OCI-LY3 (cell line): ENCODE data around the gene TBC1D2B.
A peak's percentile ranks its signal among the peaks of the same experiment; 100 is the strongest.

ENCODE experiments used
- H2AFZ ChIP-seq: fragments of 200-600, 300-600 bp; shearing (Covaris generic); 2 replicates; pipeline ENCODE4 v1.6.0; 2014; ENCODE audit warnings: antibody characterized with exemption, low read depth, low read length
- H3K27ac ChIP-seq: fragments of 200-600, 300-600 bp; sonication (generic); 2 replicates; pipeline ENCODE4 v1.5.1; 2014; ENCODE audit warnings: mild to moderate bottlenecking, low read length, moderate library complexity, mixed read lengths
- H3K27me3 ChIP-seq: fragments of 200-600, 300-600 bp; sonication (generic); 2 replicates; pipeline ENCODE4 v1.6.1; 2014; ENCODE audit warnings: low read depth, low read length, mixed read lengths
- H3K36me3 ChIP-seq: fragments of 200-600, 300-600 bp; sonication (generic); replicated peaks from 2 replicates; pipeline ENCODE3; 2014; ENCODE audit warnings: low read depth, low read length, mixed read lengths
- H3K4me1 ChIP-seq: fragments of 300-600, 200-600 bp; sonication (generic); 2 replicates; pipeline ENCODE4 v1.6.1; 2014; ENCODE audit warnings: low read length, mixed read lengths
- H3K4me2 ChIP-seq: fragments of 200-600, 300-600 bp; sonication (generic); 2 replicates; pipeline ENCODE4 v1.6.1; 2014; ENCODE audit warnings: low read length, mixed read lengths
- H3K4me3 ChIP-seq: fragments of 300-600, 200-600 bp; sonication (generic); 2 replicates; pipeline ENCODE4 v1.5.1; 2014; ENCODE audit warnings: antibody characterized with exemption, mild to moderate bottlenecking, low read length, moderate library complexity
- H3K79me2 ChIP-seq: fragments of 300-600, 200-600 bp; shearing (Covaris generic); 2 replicates; pipeline ENCODE4 v1.6.1; 2014; ENCODE audit warnings: mild to moderate bottlenecking, low read length, mixed read lengths
- H3K9ac ChIP-seq: fragments of 300-600, 200-600 bp; shearing (Covaris generic); 2 replicates; pipeline ENCODE4 v1.6.0; 2014; ENCODE audit warnings: mild to moderate bottlenecking, low read length, moderate library complexity
- H3K9me3 ChIP-seq: fragments of 200-600, 300-600 bp; shearing (Covaris generic); 2 replicates; pipeline ENCODE4 v1.6.1; 2014; ENCODE audit warnings: low read length, mixed read lengths; ENCODE audit not compliant: insufficient read depth
- H4K20me1 ChIP-seq: fragments of 200-600, 300-600 bp; sonication (generic); 2 replicates; pipeline ENCODE4 v1.6.1; 2016; ENCODE audit warnings: low read length, mixed read lengths; ENCODE audit not compliant: insufficient read depth
- EZH2phosphoT487 ChIP-seq: fragments of 200-600 bp; shearing (Covaris generic); IDR thresholded peaks from 2 replicates; pipeline ENCODE4 v1.6.1; 2018; ENCODE audit warnings: antibody characterized with exemption, mixed run types, low read depth
- TF ChIP-seq, protein P1 (sequence below): fragments of 200-600, 300-600 bp; sonication (generic); IDR thresholded peaks from 2 replicates; pipeline ENCODE4 v1.5.1; 2014; ENCODE audit warnings: antibody characterized with exemption, low read length, low read depth

The TBC1D2B gene

DNA sequence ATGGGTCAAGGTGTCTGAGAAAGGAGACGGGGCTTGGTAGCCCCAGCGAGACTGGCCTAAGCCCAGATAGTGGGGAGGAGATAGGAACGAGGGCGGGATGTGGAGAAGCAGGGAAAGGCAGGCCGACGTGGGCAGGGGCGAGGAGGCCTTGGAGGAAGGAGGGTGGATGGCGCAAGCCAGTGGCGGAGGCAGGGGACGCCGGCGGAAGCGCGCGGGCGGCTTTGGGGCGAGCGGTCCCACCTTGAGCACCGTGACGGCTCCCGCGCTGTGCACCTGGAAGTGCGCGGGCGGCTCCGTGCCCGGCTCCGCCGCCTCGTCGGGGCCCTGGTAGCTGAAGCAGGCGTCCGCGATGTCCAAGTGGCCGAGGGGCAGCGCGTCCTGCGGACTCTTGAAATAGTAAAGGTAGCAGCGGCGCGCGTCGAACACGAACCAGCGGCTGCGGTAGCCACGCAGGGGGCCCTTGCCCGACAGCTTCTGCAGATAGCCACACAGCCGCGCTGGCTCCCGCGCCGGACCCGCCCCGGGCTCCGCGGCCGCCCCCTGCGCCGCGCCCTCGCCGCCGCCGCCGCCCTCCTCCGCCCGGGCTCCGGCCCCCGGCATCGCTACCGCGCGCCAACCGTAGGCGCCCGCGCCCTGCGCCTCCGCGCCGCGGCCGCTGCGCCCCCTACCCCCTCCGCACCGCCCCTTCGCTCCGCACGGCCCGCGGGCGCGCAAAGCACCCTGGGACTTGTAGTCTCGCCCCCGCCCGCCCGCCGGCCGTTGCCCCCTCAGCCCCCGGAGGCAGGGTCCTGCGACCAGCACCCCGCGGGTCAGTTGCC, at the start of gene TBC1D2B:
Gene TBC1D2B (minus strand): TSS at position 659 of the 818 bp plus-strand sequence. CDS start 59 bp downstream, at position 600.
- Histone ChIP-seq H3K27ac (no peak within 1 kb of the TSS), H2AFZ (peak within 1 kb of the TSS; percentile 97), H3K4me1 (peaks cover 10% of the 10 kb centered on the region), H3K9me3 (no peaks in the 10 kb centered on the region), H3K9ac (peak within 1 kb of the TSS; percentile 62), H3K79me2 (no peaks in the 10 kb centered on the region), H3K27me3 (peaks cover 11% of the 10 kb centered on the region; the same call in 1 of the 2 replicates), H4K20me1 (peaks cover 2% of the 10 kb centered on the region; the same call in 1 of the 2 replicates), H3K4me2 (peak within 1 kb of the TSS; percentile 96), H3K36me3 (peaks cover 6% of the 10 kb centered on the region), H3K4me3 (peak within 1 kb of the TSS; percentile 93)
- TF ChIP-seq EZH2phosphoT487, result no peak
- TF ChIP-seq, protein P1, sequence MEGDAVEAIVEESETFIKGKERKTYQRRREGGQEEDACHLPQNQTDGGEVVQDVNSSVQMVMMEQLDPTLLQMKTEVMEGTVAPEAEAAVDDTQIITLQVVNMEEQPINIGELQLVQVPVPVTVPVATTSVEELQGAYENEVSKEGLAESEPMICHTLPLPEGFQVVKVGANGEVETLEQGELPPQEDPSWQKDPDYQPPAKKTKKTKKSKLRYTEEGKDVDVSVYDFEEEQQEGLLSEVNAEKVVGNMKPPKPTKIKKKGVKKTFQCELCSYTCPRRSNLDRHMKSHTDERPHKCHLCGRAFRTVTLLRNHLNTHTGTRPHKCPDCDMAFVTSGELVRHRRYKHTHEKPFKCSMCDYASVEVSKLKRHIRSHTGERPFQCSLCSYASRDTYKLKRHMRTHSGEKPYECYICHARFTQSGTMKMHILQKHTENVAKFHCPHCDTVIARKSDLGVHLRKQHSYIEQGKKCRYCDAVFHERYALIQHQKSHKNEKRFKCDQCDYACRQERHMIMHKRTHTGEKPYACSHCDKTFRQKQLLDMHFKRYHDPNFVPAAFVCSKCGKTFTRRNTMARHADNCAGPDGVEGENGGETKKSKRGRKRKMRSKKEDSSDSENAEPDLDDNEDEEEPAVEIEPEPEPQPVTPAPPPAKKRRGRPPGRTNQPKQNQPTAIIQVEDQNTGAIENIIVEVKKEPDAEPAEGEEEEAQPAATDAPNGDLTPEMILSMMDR, result no peak

DNA sequence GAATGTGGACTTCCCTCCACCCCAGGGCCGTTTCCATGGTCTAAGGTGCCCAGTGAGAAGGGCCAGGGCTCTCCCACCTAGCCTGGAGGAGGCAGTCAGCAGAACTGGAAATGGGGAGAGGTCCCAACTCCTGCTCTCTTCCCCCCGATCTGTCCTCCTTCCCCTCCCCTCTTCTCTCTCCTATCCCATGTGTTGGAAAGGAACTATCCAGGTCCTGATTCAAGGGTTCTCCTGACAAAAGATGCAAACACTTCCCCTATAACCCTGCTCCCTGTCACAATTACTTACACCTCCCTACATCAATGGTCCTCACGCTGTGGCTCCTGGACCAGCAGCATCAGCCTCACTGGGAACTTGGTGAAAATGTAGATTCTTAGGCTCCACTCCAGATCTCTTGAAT, 47.8 kb upstream of the TBC1D2B start:
- peaks cover 7% of the 10 kb centered on the region; the same call in 1 of the 2 replicates for H3K4me1 ChIP-seq
- H2AFZ ChIP-seq, result no peak overlapping the region
- H4K20me1 ChIP-seq, result no peaks in the 10 kb centered on the region
- no peaks in the 10 kb centered on the region for H3K79me2 ChIP-seq
- no peaks in the 10 kb centered on the region for H3K9me3 ChIP-seq
- no peak overlapping the region for H3K27ac ChIP-seq
- H3K4me2 ChIP-seq, result no peak overlapping the region
- TF ChIP-seq EZH2phosphoT487, result no peak
- TF ChIP-seq, protein P1, result no peak
- H3K4me3 ChIP-seq, result no peak overlapping the region
- no peaks in the 10 kb centered on the region for H3K27me3 ChIP-seq
- no peak overlapping the region for H3K9ac ChIP-seq
- no peaks in the 10 kb centered on the region for H3K36me3 ChIP-seq

DNA sequence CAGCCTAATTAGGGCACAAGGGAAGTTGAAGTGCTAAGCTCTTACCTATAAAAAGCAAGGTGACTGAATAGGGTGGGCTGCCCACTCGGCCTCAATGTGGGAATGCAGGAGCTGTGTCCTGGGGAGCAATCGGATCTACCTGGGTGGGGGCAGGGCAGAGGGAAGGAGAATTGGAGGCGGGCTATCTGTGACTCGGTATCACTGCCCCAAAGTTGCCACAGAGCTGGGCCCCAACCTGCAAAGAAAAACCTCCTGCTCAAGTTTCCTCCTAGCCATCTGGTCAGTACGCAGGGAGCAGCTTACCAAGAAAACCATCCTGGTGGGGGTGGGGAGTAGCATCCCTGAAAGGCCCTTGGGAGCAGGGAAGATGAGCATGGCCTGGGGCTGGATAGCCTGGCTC, 43.0 kb upstream of the TBC1D2B start:
- Histone ChIP-seq H3K4me2 (no peak overlapping the region), H3K9ac (no peak overlapping the region), H3K36me3 (no peaks in the 10 kb centered on the region), H3K27me3 (no peaks in the 10 kb centered on the region), H4K20me1 (no peaks in the 10 kb centered on the region), H3K9me3 (no peaks in the 10 kb centered on the region), H3K79me2 (no peaks in the 10 kb centered on the region), H2AFZ (no peak overlapping the region), H3K27ac (no peak overlapping the region), H3K4me3 (no peak overlapping the region), H3K4me1 (no peaks in the 10 kb centered on the region)
- no peak for TF ChIP-seq EZH2phosphoT487
- TF ChIP-seq, protein P1, result no peak

DNA sequence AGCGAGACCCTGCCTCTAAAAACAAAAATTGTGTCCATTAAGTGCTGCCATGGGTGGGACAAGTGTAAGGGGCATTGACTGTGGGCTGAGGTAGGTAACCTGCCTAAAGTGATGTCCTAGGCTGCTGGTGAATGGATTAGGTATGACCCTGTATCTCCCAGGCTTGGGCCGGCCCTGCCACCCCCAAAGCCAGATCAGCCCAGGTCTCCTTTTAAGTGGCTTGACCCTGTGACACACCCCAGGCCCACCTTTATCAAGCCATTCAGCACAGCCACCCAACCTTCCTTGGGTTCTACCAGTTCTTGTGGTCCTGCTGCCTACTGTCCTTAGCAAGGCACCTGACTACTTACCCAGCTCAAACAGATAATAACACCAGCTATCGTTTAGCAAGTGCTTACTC, 35.0 kb upstream of the TBC1D2B start:
- no peaks in the 10 kb centered on the region for H4K20me1 ChIP-seq
- no peaks in the 10 kb centered on the region for H3K79me2 ChIP-seq
- H3K9ac ChIP-seq, result no peak overlapping the region
- no peaks in the 10 kb centered on the region for H3K27me3 ChIP-seq
- TF ChIP-seq EZH2phosphoT487, result no peak
- TF ChIP-seq, protein P1, result no peak
- H3K4me1 ChIP-seq, result peaks cover 3% of the 10 kb centered on the region
- no peak overlapping the region for H2AFZ ChIP-seq
- no peak overlapping the region for H3K4me2 ChIP-seq
- no peaks in the 10 kb centered on the region for H3K36me3 ChIP-seq
- H3K27ac ChIP-seq, result no peak overlapping the region
- no peaks in the 10 kb centered on the region for H3K9me3 ChIP-seq
- H3K4me3 ChIP-seq, result no peak overlapping the region
